GM23338 (cell line): Measurements from ENCODE around the gene FSD1. TPM values are rescaled to one million over a fixed set of nuclear protein-coding genes. Genes with fewer than 3 reads are reported as not detected.
A peak's percentile ranks its signal among the peaks of the same experiment; 100 is the strongest.

Source experiments
- ATAC-seq: fragments of 200-7000 bp; cut with Tn5 transposase; 3 replicates; pipeline ENCODE4 v1.9.1; 2020
- DNase-seq: peaks from one replicate; pipeline ENCODE4 v3.0.0-alpha.2; 2015; ENCODE audit warnings: low spot score
- H2AFZ ChIP-seq: fragments of 200-600 bp; sonication (generic); 2 replicates; pipeline ENCODE4 v1.8.0; 2016; ENCODE audit warnings: antibody characterized with exemption, mild to moderate bottlenecking, moderate library complexity
- H3F3A ChIP-seq: fragments of 200-600 bp; sonication (generic); replicated peaks from 2 replicates; pipeline ENCODE4 v1.8.0; 2017; ENCODE audit warnings: antibody characterized with exemption, mixed run types, low read depth
- H3K27ac ChIP-seq: fragments of 200-600 bp; sonication (generic); 2 replicates; pipeline ENCODE4 v1.6.1; 2016; ENCODE audit warnings: low read depth
- H3K27me3 ChIP-seq: fragments of 200-600 bp; sonication (generic); 2 replicates; pipeline ENCODE4 v1.8.0; 2016; ENCODE audit warnings: mild to moderate bottlenecking, mixed run types, moderate library complexity; ENCODE audit not compliant: insufficient read depth
- H3K36me3 ChIP-seq: fragments of 200-600 bp; sonication (generic); 2 replicates; pipeline ENCODE4 v1.8.0; 2016; ENCODE audit warnings: mild to moderate bottlenecking; ENCODE audit not compliant: insufficient read depth
- H3K4me1 ChIP-seq: fragments of 200-600 bp; sonication (generic); 2 replicates; pipeline ENCODE4 v1.8.0; 2016; ENCODE audit warnings: mild to moderate bottlenecking, moderate library complexity; ENCODE audit not compliant: insufficient read depth
- H3K4me2 ChIP-seq: fragments of 200-600 bp; sonication (generic); 2 replicates; pipeline ENCODE4 v1.7.1; 2017; ENCODE audit warnings: mixed run types
- H3K4me3 ChIP-seq: fragments of 200-600 bp; sonication (generic); 2 replicates; pipeline ENCODE4 v1.6.1; 2016; ENCODE audit warnings: mixed run types
- H3K79me2 ChIP-seq: fragments of 200-600 bp; sonication (generic); replicated peaks from 2 replicates; pipeline ENCODE4 v1.8.0; 2017; ENCODE audit warnings: mild to moderate bottlenecking; ENCODE audit not compliant: insufficient read depth
- H3K9me2 ChIP-seq: fragments of 200-600 bp; sonication (generic); 2 replicates; pipeline ENCODE4 v1.8.0; 2017; ENCODE audit not compliant: insufficient read depth
- H4K20me1 ChIP-seq: fragments of 200-600 bp; sonication (generic); replicated peaks from 2 replicates; pipeline ENCODE4 v1.8.0; 2017; ENCODE audit warnings: mild to moderate bottlenecking; ENCODE audit not compliant: insufficient read depth
- H3K27ac Mint-ChIP-seq: 2 replicates; pipeline ENCODE4 v1.8.0; 2020; ENCODE audit warnings: inconsistent platforms, mild to moderate bottlenecking, moderate library complexity, mixed read lengths
- H3K27me3 Mint-ChIP-seq: 3 replicates; pipeline ENCODE4 v1.8.0; 2022; ENCODE audit warnings: low read depth, mild to moderate bottlenecking, moderate library complexity, mixed read lengths, inconsistent platforms; ENCODE audit not compliant: insufficient read depth, poor library complexity
- H3K36me3 Mint-ChIP-seq: 3 replicates; pipeline ENCODE4 v1.8.0; 2021; ENCODE audit warnings: low read depth, mild to moderate bottlenecking, inconsistent platforms, moderate library complexity, mixed read lengths
- H3K4me1 Mint-ChIP-seq: 3 replicates; pipeline ENCODE4 v1.8.0; 2020; ENCODE audit warnings: mild to moderate bottlenecking, inconsistent platforms, mixed read lengths
- H3K4me3 Mint-ChIP-seq: 3 replicates; pipeline ENCODE4 v1.8.0; 2021; ENCODE audit warnings: moderate library complexity, mild to moderate bottlenecking, inconsistent platforms, mixed read lengths
- H3K9me3 Mint-ChIP-seq: 3 replicates; pipeline ENCODE4 v1.8.0; 2020; ENCODE audit warnings: moderate library complexity, mild to moderate bottlenecking, inconsistent platforms, mixed read lengths
- ETS1 ChIP-seq: IDR thresholded peaks from 2 replicates; pipeline ENCODE4 v1.6.1; 2016; ENCODE audit warnings: antibody characterized with exemption
- EZH2 ChIP-seq: fragments of 200-600 bp; sonication (generic); IDR thresholded peaks from one replicate; pipeline ENCODE4 v1.8.0; 2017; ENCODE audit warnings: antibody characterized with exemption, mild to moderate bottlenecking, low read depth; ENCODE audit not compliant: unreplicated experiment
- JUNB ChIP-seq: IDR thresholded peaks from one replicate; pipeline ENCODE4 v1.6.1; 2016; ENCODE audit warnings: antibody characterized with exemption; ENCODE audit not compliant: unreplicated experiment
- STAT1 ChIP-seq: IDR thresholded peaks from one replicate; pipeline ENCODE4 v1.6.1; 2016; ENCODE audit warnings: antibody characterized with exemption; ENCODE audit not compliant: unreplicated experiment
- ZNF114 ChIP-seq: fragments of 250-450 bp; sonication (Bioruptor Pico); IDR thresholded peaks from 2 replicates; pipeline ENCODE4 v1.5.0; 2020; ENCODE audit warnings: mild to moderate bottlenecking, moderate library complexity
- ZNF331 ChIP-seq: fragments of 250-450 bp; sonication (Bioruptor Pico); IDR thresholded peaks from 2 replicates; pipeline ENCODE4 v1.5.0; 2020; ENCODE audit warnings: low read depth, mild to moderate bottlenecking, moderate library complexity
- polyA plus RNA-seq: library from polyadenylated mRNA; unstranded; fragments of >200 nt; fragmentation: Nextera tagmentation; extraction: Ambion mirVana; gene quantifications from 2 replicates; pipeline ENCODE4 v1.2.1, GENCODE V29; 2016
- total RNA-seq: library from RNA; depleted of rRNA; stranded (reverse); fragments of >200 nt; shearing (Covaris generic); gene quantifications from 2 replicates; pipeline ENCODE4 v1.2.3, GENCODE V29; 2014

The FSD1 gene
- total and polyA plus RNA-seq, 2 experiments from 2014 or later: 50.7 to 82.9 TPM

- TF ChIP-seq ETS1 (no peak), ZNF331 (CRISPR knock-in tag) (no peak), JUNB (no peak), ZNF114 (CRISPR knock-in tag) (no peak), STAT1 (no peak)
These were observed 25.8 kb upstream of the FSD1 start, which contains the start of gene SHD (continued) for GRCh38 chr19:4278419-4279266.

- peaks cover 38% of the 10 kb centered on the region for H3K27me3 Mint-ChIP-seq
- no peak overlapping the region for H3K27ac Mint-ChIP-seq
These were observed 25.2 kb upstream of the FSD1 start for GRCh38 chr19:4279267-4279529.

GRCh38 chr19:4279530-4280422, 24.6 kb upstream of the FSD1 start:
- H3K27me3 ChIP-seq: peaks cover 44% of the 10 kb centered on the region
- Mint-ChIP-seq H3K4me1 (peaks cover 6% of the 10 kb centered on the region; the same call in 2 of the 3 replicates), H3K36me3 (no peaks in the 10 kb centered on the region), H3K27ac (no peak overlapping the region), H3K9me3 (no peaks in the 10 kb centered on the region), H3K4me3 (peak overlapping the region; percentile 85), H3K27me3 (peaks cover 38% of the 10 kb centered on the region)
- no peaks in the 10 kb centered on the region for H4K20me1 ChIP-seq
- peak; percentile 45 for DNase-seq
- peak; percentile 20 for ATAC-seq
- peak; percentile 16 for TF ChIP-seq EZH2
- no peak for TF ChIP-seq STAT1
- no peaks in the 10 kb centered on the region for H3K36me3 ChIP-seq
- H3K4me3 ChIP-seq: peak overlapping the region; percentile 85
- H3K4me2 ChIP-seq: peak overlapping the region; percentile 95
- H3F3A ChIP-seq: peaks cover 5% of the 10 kb centered on the region; the same call in 1 of the 2 replicates
- peaks cover 4% of the 10 kb centered on the region; the same call in 1 of the 2 replicates for H3K4me1 ChIP-seq
- no peaks in the 10 kb centered on the region for H3K79me2 ChIP-seq
- no peaks in the 10 kb centered on the region for H3K9me2 ChIP-seq
- H3K27ac ChIP-seq: no peak overlapping the region
- peak overlapping the region; percentile 92 for H2AFZ ChIP-seq

More at GRCh38 chr19:4279267-4279529, 25.2 kb upstream of the FSD1 start:
- H3K36me3 ChIP-seq: no peaks in the 10 kb centered on the region
- H3K4me2 ChIP-seq: peak overlapping the region; percentile 95
- Mint-ChIP-seq H3K4me3 (peak overlapping the region; percentile 80), H3K36me3 (no peaks in the 10 kb centered on the region), H3K9me3 (no peaks in the 10 kb centered on the region), H3K4me1 (peaks cover 4% of the 10 kb centered on the region; the same call in 2 of the 3 replicates)
- peaks cover 4% of the 10 kb centered on the region; the same call in 1 of the 2 replicates for H3K4me1 ChIP-seq
- no peaks in the 10 kb centered on the region for H4K20me1 ChIP-seq
- peaks cover 5% of the 10 kb centered on the region; the same call in 1 of the 2 replicates for H3F3A ChIP-seq
- no peaks in the 10 kb centered on the region for H3K79me2 ChIP-seq
- DNase-seq: no peak
- peaks cover 44% of the 10 kb centered on the region for H3K27me3 ChIP-seq
- no peak for TF ChIP-seq ETS1
- peak overlapping the region; percentile 92 for H2AFZ ChIP-seq
- peak; percentile 65; the same call in 2 of the 3 replicates for ATAC-seq
- no peak overlapping the region for H3K27ac ChIP-seq
- H3K4me3 ChIP-seq: peak overlapping the region; percentile 85
- no peaks in the 10 kb centered on the region for H3K9me2 ChIP-seq
